GM12872 (cell line): ENCODE data around the gene TWIST2.

Experiments used
- TF ChIP-seq, protein P1 (sequence below): IDR thresholded peaks from 3 replicates; pipeline ENCODE4 v1.5.1; 2011; ENCODE audit warnings: low read depth, mild to moderate bottlenecking, low read length, moderate library complexity; ENCODE audit not compliant: insufficient read depth

TWIST2 gene

DNA sequence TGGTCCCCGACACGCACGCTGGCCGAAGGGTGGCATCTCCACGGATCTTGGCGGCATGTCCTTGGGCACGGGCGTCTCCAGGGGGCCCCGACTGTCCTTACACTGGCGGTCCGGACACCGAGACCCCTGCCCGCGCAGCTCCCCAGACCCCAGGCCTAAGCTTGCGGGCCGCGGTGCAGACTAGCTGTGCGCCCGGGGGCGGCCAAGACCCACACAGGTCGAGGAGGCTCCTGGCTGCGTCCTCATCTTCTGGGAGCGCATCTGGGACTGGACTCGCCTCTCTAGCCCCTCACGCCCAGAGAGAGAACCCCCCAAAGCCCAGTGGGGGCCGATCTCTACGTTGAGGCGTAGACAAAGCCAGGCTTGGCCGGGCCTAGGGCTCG is 475 bp upstream of the TWIST2 start:
- TF ChIP-seq, protein P1, sequence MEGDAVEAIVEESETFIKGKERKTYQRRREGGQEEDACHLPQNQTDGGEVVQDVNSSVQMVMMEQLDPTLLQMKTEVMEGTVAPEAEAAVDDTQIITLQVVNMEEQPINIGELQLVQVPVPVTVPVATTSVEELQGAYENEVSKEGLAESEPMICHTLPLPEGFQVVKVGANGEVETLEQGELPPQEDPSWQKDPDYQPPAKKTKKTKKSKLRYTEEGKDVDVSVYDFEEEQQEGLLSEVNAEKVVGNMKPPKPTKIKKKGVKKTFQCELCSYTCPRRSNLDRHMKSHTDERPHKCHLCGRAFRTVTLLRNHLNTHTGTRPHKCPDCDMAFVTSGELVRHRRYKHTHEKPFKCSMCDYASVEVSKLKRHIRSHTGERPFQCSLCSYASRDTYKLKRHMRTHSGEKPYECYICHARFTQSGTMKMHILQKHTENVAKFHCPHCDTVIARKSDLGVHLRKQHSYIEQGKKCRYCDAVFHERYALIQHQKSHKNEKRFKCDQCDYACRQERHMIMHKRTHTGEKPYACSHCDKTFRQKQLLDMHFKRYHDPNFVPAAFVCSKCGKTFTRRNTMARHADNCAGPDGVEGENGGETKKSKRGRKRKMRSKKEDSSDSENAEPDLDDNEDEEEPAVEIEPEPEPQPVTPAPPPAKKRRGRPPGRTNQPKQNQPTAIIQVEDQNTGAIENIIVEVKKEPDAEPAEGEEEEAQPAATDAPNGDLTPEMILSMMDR, result no peak

DNA sequence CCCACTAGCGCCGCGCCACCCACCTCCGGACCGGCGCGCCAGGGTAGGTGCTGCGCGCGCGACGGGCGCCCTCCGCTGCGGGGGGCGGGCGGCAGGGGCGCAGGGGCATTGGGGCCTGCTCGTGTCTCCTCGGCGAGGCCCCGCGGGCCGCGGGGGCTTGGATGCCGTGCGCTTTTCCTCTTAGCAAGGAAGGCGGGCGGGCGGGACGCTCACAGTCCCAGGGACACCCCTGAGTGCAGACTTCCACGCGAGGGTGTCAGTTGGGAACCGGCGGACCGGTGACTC is 748 bp downstream of the TWIST2 start:
- TF ChIP-seq, protein P1, result no peak

DNA sequence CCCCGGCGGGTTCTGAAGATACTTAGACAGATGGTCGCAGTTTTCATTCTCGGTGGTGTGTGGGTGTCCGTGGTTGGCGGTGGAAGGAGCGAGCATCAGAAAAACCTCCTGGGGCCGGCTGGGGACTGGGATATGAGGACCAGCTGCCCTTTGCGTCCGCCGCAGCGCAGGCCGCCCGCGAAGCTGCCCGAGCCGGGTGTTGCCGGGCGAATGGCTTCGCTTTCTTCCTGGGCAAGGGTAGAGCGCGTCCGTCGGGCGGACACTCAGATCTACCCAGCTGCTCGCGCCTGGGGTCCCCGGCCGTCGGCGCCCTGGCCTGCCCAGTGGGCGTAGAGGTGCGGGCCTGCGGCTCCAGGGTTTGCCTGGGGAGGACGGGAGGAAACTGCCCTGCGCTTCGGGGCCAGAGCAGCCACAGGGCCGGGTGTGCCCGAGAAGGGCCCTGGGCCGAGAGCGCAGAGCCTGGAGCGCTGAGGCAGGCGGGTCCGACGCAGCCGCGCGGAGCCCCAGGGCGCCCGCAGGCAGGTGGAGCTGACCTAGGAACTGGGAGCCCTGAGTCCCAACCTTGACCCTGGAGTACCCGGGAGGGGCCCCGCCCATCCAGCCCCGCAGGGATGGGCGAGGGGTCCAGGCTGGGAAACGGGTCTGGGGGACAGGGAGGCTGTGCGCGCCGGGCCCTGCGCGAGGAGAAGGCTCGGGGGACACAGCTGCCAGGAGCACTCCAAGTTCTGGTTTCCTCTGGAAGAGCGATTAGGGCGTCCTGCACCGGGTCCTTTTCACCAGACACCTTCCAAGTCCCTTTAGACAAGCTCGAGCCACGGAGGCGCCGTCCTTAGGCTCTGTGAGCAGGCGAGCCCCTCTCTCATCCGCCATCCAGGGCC is 1.3 kb downstream of the TWIST2 start:
- TF ChIP-seq, protein P1, result no peak

DNA sequence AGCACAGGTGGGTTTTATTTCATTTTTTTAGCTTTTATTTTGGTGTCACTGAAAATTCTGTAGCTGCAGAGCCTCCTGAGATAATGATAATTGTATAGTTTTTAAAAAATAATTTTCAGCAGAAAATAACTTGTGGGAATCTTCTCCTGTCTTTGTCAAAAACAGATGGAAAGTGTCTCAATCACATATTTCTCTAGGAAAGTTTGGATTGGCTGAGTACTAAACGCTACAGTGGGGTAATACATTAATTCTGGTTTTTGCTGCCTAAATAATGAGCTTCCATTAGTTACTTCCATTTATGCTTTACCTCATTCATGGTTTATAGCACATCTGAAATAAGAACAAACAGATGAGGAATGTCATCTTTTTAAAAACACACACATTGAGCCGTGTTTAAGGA is 2.2 kb downstream of the TWIST2 start:
- TF ChIP-seq, protein P1, result no peak

DNA sequence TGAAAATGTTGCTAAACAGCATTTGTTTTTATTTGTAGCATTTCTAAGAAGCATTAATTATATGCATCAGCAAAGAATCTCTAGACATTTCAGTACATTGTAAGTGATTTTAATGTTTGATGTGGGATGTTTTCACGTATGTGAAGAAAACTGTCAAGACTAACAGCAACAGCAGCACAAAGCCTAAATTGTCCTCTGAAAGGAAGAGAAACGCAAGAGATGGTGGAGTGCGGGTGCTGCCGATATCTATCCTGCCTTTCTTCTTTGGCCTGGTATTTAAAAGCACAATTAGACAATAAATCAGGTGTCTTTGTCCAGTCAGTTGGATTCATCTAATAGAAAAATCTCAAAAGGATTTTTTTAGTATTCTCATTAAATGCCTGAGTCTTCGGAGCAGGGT is 3.1 kb downstream of the TWIST2 start:
- TF ChIP-seq, protein P1, result no peak

DNA sequence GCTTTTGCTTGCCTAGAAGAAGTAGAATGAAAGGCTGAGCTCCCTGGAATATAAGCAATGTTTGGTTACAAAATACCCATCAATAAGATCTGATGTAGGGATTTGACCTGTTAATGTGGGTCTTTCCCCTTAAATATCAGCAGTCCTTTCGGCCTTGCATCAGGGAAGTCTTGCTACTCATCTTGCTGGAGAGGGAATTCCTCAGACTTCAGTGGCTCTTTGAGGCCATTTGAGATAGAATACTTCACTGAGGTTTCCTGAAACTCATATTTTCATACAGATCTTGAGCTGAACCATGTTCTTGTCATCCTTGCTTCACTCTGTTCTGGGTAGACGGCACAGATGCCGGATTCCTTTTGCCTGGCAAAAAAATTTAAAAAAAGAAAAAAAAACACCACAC is 3.9 kb downstream of the TWIST2 start:
- TF ChIP-seq, protein P1, result no peak

DNA sequence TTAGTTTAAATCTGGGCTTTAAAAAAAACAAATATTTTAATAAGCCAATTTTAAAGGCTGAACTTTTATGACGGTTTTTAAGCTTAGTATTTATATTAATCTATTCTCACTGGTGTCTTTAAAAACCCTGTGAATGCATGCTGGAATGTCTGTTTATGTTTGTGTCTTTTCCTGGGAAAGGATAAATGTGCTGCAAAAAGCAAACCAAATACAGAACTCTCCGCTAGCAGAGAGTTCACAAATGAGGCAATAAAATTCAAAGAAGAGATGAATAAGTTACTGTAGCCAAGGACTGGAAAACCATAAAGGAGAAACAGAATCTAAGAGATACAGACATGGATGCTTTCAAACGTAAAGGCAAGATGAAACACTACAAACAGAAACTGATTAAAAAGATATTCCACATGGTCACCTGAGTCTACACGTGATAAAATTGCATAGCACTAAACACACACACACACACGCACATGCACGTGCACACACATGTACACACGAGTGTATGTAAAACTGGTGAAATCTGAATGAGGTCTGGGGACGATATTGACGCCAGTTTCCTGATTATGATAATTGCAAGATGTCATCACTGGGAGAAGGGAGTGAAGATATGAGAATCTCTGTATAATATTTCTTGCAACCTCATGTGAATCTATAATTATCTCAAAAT is 4.5 kb downstream of the TWIST2 start:
- TF ChIP-seq, protein P1, result no peak
